Testis (tissue), 3 donors: ENCODE measurements around the gene CABP4. TPM values are rescaled to one million over a fixed set of nuclear protein-coding genes. Genes with fewer than 3 reads are reported as not detected.

ENCODE experiments used
- DNase-seq: peaks from one replicate; pipeline ENCODE4 v3.0.0-alpha.2; 2019
- H3K27ac ChIP-seq, 2 donors: fragments of 200-600 bp; sonication (generic); one replicate each; pipeline ENCODE4 v1.5.1; 2019
- H3K27me3 ChIP-seq: fragments of 200-600 bp; sonication (generic); one replicate; pipeline ENCODE4 v1.5.1; 2019
- H3K36me3 ChIP-seq: fragments of 200-600 bp; sonication (generic); one replicate; pipeline ENCODE4 v1.5.1; 2017; ENCODE audit warnings: low read depth; ENCODE audit errors: missing control alignments
- H3K4me1 ChIP-seq: fragments of 200-600 bp; sonication (generic); one replicate; pipeline ENCODE4 v1.5.1; 2019
- H3K4me3 ChIP-seq, 2 donors: fragments of 200-600 bp; sonication (generic); one replicate each; pipeline ENCODE4 v1.5.1; 2017 to 2019
- H3K9me3 ChIP-seq: fragments of 200-600 bp; sonication (generic); one replicate; pipeline ENCODE4 v1.5.1; 2017
- CTCF ChIP-seq, 3 experiments: fragments of 450-650 bp in 2 of 3; fragments of 200-600 bp in 1 of 3; sonication (generic) in 1 of 3; IDR thresholded peaks; one replicate each; pipeline ENCODE4 v1.5.1; 2016 to 2019; ENCODE audit warnings: antibody characterized with exemption in 3 of 3, mild to moderate bottlenecking in 2 of 3, moderate library complexity in 1 of 3
- POLR2A ChIP-seq: fragments of 450-650 bp; IDR thresholded peaks from one replicate; pipeline ENCODE4 v1.6.1; 2017; ENCODE audit warnings: antibody characterized with exemption, mild to moderate bottlenecking, moderate library complexity
- WGBS, 2 donors: methylation state at CpG; one replicate each; pipeline ENCODE4 v1.1.5; 2018; 5-methylcytosine and 5-hydroxymethylcytosine counted together
- intact Hi-C: fragments of 100-400 bp; cut with DNase I; formaldehyde crosslinking; loops from one replicate; pipeline ENCODE4 v1.15.1; 2023; ENCODE audit warnings: low total_unique reads
- polyA plus RNA-seq: library from polyadenylated mRNA; stranded (reverse); fragments of 350-450 nt; fragmentation: Illumina TruSeq; extraction: RNeasy Lipid Tissue Mini Kit (QIAGEN cat#74804); gene quantifications from one replicate; pipeline ENCODE4 v1.2.3, GENCODE V29; 2014; ENCODE audit warnings: low read depth, low replicate concordance; ENCODE audit not compliant: insufficient read depth
- total RNA-seq, 2 donors: library from RNA; depleted of rRNA; stranded (reverse); fragments of >200 nt; gene quantifications; one replicate each; pipeline ENCODE4 v1.2.3, GENCODE V29; 2016

The CABP4 gene
- total and polyA plus RNA-seq, 3 donors from 2014 or later = 0.87 to 1.2 (median 0.98) TPM

GRCh38 chr11:67498544-67498972, 43.4 kb downstream of the CABP4 start:
- no peak for DNase-seq
- H3K4me1 ChIP-seq = no peaks in the 10 kb centered on the region
- no peaks in the 10 kb centered on the region for H3K9me3 ChIP-seq
- WGBS, 2 donors = 88 to 92% methylated on average over 18 to 21 of the region's 21 CpGs
- no peaks in the 10 kb centered on the region for H3K27me3 ChIP-seq
- intact Hi-C loops = no loop called here
- no peak overlapping the region for H3K27ac ChIP-seq
- no peak overlapping the region for H3K4me3 ChIP-seq
- H3K36me3 ChIP-seq = no peaks in the 10 kb centered on the region
- TF ChIP-seq CTCF (IDR thresholded peaks at IDR 0.05) (no peak), POLR2A (no peak)

GRCh38 chr11:67499808-67500483, 44.8 kb downstream of the CABP4 start:
- no peak overlapping the region for H3K27ac ChIP-seq
- H3K4me1 ChIP-seq = no peaks in the 10 kb centered on the region
- no peak for DNase-seq
- H3K27me3 ChIP-seq = no peaks in the 10 kb centered on the region
- intact Hi-C loops = no loop called here
- H3K36me3 ChIP-seq = no peaks in the 10 kb centered on the region
- H3K9me3 ChIP-seq = no peaks in the 10 kb centered on the region
- no peak overlapping the region for H3K4me3 ChIP-seq
- no peak for TF ChIP-seq POLR2A
- TF ChIP-seq CTCF (IDR thresholded peaks at IDR 0.05) = no peak
- WGBS, 2 donors = 90 to 97% methylated on average over 2 to 26 of the region's 26 CpGs

- Histone ChIP-seq H3K27me3 (no peaks in the 10 kb centered on the region), H3K4me1 (peaks cover 2% of the 10 kb centered on the region), H3K36me3 (no peaks in the 10 kb centered on the region), H3K4me3 (no peak overlapping the region), H3K27ac (no peak overlapping the region), H3K9me3 (no peaks in the 10 kb centered on the region)
- WGBS, 2 donors = 95 to 100% methylated on average over 1 of the region's 1 CpG
- intact Hi-C loops = no loop called here
- no peak for DNase-seq
- TF ChIP-seq CTCF (IDR thresholded peaks at IDR 0.05) (no peak), POLR2A (no peak)
Measured at GRCh38 chr11:67500484-67500821, 45.3 kb downstream of the CABP4 start.

- H3K4me3 ChIP-seq = no peak overlapping the region
- peaks cover 8% of the 10 kb centered on the region for H3K4me1 ChIP-seq
- H3K9me3 ChIP-seq = no peaks in the 10 kb centered on the region
- no peaks in the 10 kb centered on the region for H3K27me3 ChIP-seq
- intact Hi-C loops = no loop called here
- H3K36me3 ChIP-seq = no peaks in the 10 kb centered on the region
- WGBS, 2 donors = 93 to 95% methylated on average over 9 of the region's 9 CpGs
- no peak for DNase-seq
- H3K27ac ChIP-seq = no peak overlapping the region
- no peak for TF ChIP-seq POLR2A
- no peak for TF ChIP-seq CTCF (IDR thresholded peaks at IDR 0.05)
Measured at GRCh38 chr11:67500831-67501715, 45.9 kb downstream of the CABP4 start.
